Measurements from ENCODE around the gene RNU6-9.

- TF ChIP-seq CSRNP3 (CRISPR knock-in tag; IDR thresholded peaks at IDR 0.05) (no peak), ISL1 (CRISPR knock-in tag; IDR thresholded peaks at IDR 0.05) (no peak), PATZ1 (CRISPR knock-in tag; IDR thresholded peaks at IDR 0.05; ENCODE audit: borderline replicate concordance) (no peak), ZNF565 (CRISPR knock-in tag; conservative IDR thresholded peaks at IDR 0.05; ENCODE audit: low read depth) (no peak), TSHZ2 (CRISPR knock-in tag; IDR thresholded peaks at IDR 0.05) (no peak), OSR1 (CRISPR knock-in tag; IDR thresholded peaks at IDR 0.05) (no peak), CREB5 (CRISPR knock-in tag; IDR thresholded peaks at IDR 0.05; ENCODE audit: low read depth) (no peak)
These were observed 27.0 kb downstream of the RNU6-9 start for GRCh38 chr19:920051-920864.

Data from SK-N-SH treated with all-trans-retinoic acid at 6 μM for 48 hours (cell line).